H9 (cell line): Measurements from ENCODE around the gene NYAP2. TPM values are rescaled to one million over a fixed set of nuclear protein-coding genes. Genes with fewer than 3 reads are reported as not detected.

Source experiments
- DNase-seq: peaks from one replicate; pipeline ENCODE4 v3.0.0-alpha.2; 2017
- H2AFZ ChIP-seq: one replicate; pipeline ENCODE4 v1.6.1; 2013; ENCODE audit warnings: mild to moderate bottlenecking, low read length, control low read depth, moderate library complexity
- H2AK5ac ChIP-seq: 2 replicates; pipeline ENCODE4 v1.6.1; 2013; ENCODE audit warnings: low read length, control low read depth, mixed read lengths; ENCODE audit not compliant: insufficient read length
- H2BK120ac ChIP-seq: one replicate; pipeline ENCODE4 v1.6.1; 2013; ENCODE audit warnings: low read depth, mild to moderate bottlenecking, low read length, control low read depth, inconsistent platforms; ENCODE audit not compliant: poor library complexity, severe bottlenecking
- H2BK12ac ChIP-seq: 2 replicates; pipeline ENCODE4 v1.6.1; 2013; ENCODE audit warnings: low read length, control low read depth, mixed read lengths, low read depth; ENCODE audit not compliant: insufficient read length
- H2BK15ac ChIP-seq: 2 replicates; pipeline ENCODE4 v1.6.1; 2013; ENCODE audit warnings: low read depth, low read length, control low read depth
- H2BK20ac ChIP-seq: one replicate; pipeline ENCODE4 v1.6.1; 2013; ENCODE audit warnings: low read depth, mild to moderate bottlenecking, low read length, control low read depth, inconsistent platforms; ENCODE audit not compliant: poor library complexity, severe bottlenecking
- H2BK5ac ChIP-seq: 2 replicates; pipeline ENCODE4 v1.6.1; 2013; ENCODE audit warnings: low read length, control low read depth, mixed read lengths; ENCODE audit not compliant: insufficient read length
- H3K14ac ChIP-seq: 2 replicates; pipeline ENCODE4 v1.6.1; 2013; ENCODE audit warnings: low read length, control low read depth; ENCODE audit not compliant: insufficient read depth
- H3K18ac ChIP-seq: 2 replicates; pipeline ENCODE4 v1.6.1; 2013; ENCODE audit warnings: low read depth, mild to moderate bottlenecking, mixed read lengths, low read length, control low read depth; ENCODE audit not compliant: insufficient read length
- H3K23ac ChIP-seq: 2 replicates; pipeline ENCODE4 v1.6.1; 2013; ENCODE audit warnings: low read length, control low read depth, mixed read lengths, low read depth; ENCODE audit not compliant: insufficient read length
- H3K23me2 ChIP-seq: 2 replicates; pipeline ENCODE4 v1.6.1; 2013; ENCODE audit warnings: low read depth, mild to moderate bottlenecking, mixed read lengths, low read length, control low read depth; ENCODE audit not compliant: insufficient read length, poor library complexity, severe bottlenecking
- H3K27ac ChIP-seq: 2 replicates; pipeline ENCODE4 v1.5.1; 2013; ENCODE audit warnings: low read length, control low read depth, mixed read lengths, low read depth; ENCODE audit not compliant: insufficient read length
- H3K27me3 ChIP-seq: 2 replicates; pipeline ENCODE4 v1.6.1; 2013; ENCODE audit warnings: low read length, control low read depth, inconsistent platforms; ENCODE audit not compliant: insufficient read depth
- H3K4ac ChIP-seq: 2 replicates; pipeline ENCODE4 v1.6.1; 2013; ENCODE audit warnings: low read depth, mild to moderate bottlenecking, control low read depth, inconsistent platforms, low read length, moderate library complexity
- H3K4me1 ChIP-seq: 2 replicates; pipeline ENCODE4 v1.6.1; 2013; ENCODE audit warnings: low read length, control low read depth, inconsistent platforms; ENCODE audit not compliant: insufficient read depth
- H3K4me2 ChIP-seq: 2 replicates; pipeline ENCODE4 v1.6.1; 2013; ENCODE audit warnings: low read length, control low read depth, mixed read lengths; ENCODE audit not compliant: insufficient read length, insufficient read depth
- H3K56ac ChIP-seq: 2 replicates; pipeline ENCODE4 v1.6.1; 2013; ENCODE audit warnings: low read depth, mild to moderate bottlenecking, mixed read lengths, low read length, control low read depth; ENCODE audit not compliant: insufficient read length
- H3K79me1 ChIP-seq: 2 replicates; pipeline ENCODE4 v1.6.1; 2013; ENCODE audit warnings: low read depth, mild to moderate bottlenecking, moderate library complexity, low read length, control low read depth, inconsistent platforms; ENCODE audit not compliant: insufficient read depth, poor library complexity, severe bottlenecking
- H3K79me2 ChIP-seq: 2 replicates; pipeline ENCODE4 v1.6.1; 2013; ENCODE audit warnings: low read length, control low read depth, inconsistent platforms; ENCODE audit not compliant: insufficient read depth
- H3K9ac ChIP-seq: 2 replicates; pipeline ENCODE4 v1.6.1; 2013; ENCODE audit warnings: low read length, control low read depth, mixed read lengths; ENCODE audit not compliant: insufficient read length; ENCODE audit errors: extremely low read depth
- H3K9me3 ChIP-seq: one replicate; pipeline ENCODE4 v1.6.1; 2013; ENCODE audit warnings: low read depth, low read length, inconsistent platforms; ENCODE audit not compliant: control insufficient read depth
- H3T11ph ChIP-seq: one replicate; pipeline ENCODE4 v1.6.1; 2013; ENCODE audit warnings: mild to moderate bottlenecking, low read length, control low read depth, inconsistent platforms
- H4K20me1 ChIP-seq: one replicate; pipeline ENCODE4 v1.6.1; 2013; ENCODE audit not compliant: control insufficient read depth, insufficient read length, insufficient read depth
- H4K5ac ChIP-seq: 2 replicates; pipeline ENCODE4 v1.6.1; 2013; ENCODE audit warnings: low read depth, mild to moderate bottlenecking, mixed read lengths, low read length, control low read depth; ENCODE audit not compliant: insufficient read length
- H4K8ac ChIP-seq: replicated peaks from 2 replicates; pipeline ENCODE4 v1.6.1; 2013; ENCODE audit warnings: low read length, control low read depth, mixed read lengths, low read depth; ENCODE audit not compliant: insufficient read length
- H4K91ac ChIP-seq: 2 replicates; pipeline ENCODE4 v1.6.1; 2013; ENCODE audit warnings: low read depth, mild to moderate bottlenecking, moderate library complexity, mixed read lengths, low read length, control low read depth; ENCODE audit not compliant: insufficient read length
- H3K27ac Mint-ChIP-seq, 3 experiments: 2 replicates in 2 of 3; 3 replicates in 1 of 3; pipeline ENCODE4 v1.8.0; 2020 to 2021; ENCODE audit warnings: mixed read lengths in 3 of 3, mild to moderate bottlenecking in 1 of 3, moderate library complexity in 1 of 3
- H3K27me3 Mint-ChIP-seq: 2 replicates; pipeline ENCODE4 v1.8.0; 2021; ENCODE audit warnings: low read depth, mild to moderate bottlenecking, moderate library complexity, mixed read lengths
- H3K36me3 Mint-ChIP-seq, 3 experiments: 2 replicates in 2 of 3; 3 replicates in 1 of 3; pipeline ENCODE4 v1.8.0; 2020 to 2021; ENCODE audit warnings: low read depth in 3 of 3, mixed read lengths in 3 of 3; ENCODE audit not compliant: insufficient read depth in 1 of 3
- H3K4me1 Mint-ChIP-seq, 2 experiments: 2 replicates each; pipeline ENCODE4 v1.8.0; 2020; ENCODE audit warnings: mixed read lengths in 2 of 2
- H3K4me3 Mint-ChIP-seq, 2 experiments: 2 replicates in 1 of 2; 3 replicates in 1 of 2; pipeline ENCODE4 v1.8.0; 2020 to 2021; ENCODE audit warnings: mild to moderate bottlenecking in 2 of 2, mixed read lengths in 2 of 2, moderate library complexity in 1 of 2
- H3K9me3 Mint-ChIP-seq, 2 experiments: 2 replicates in 1 of 2; 3 replicates in 1 of 2; pipeline ENCODE4 v1.8.0; 2020; ENCODE audit warnings: mild to moderate bottlenecking in 2 of 2, mixed read lengths in 2 of 2, moderate library complexity in 1 of 2
- CTCF ChIP-seq: fragments of 200-600 bp; sonication (generic); conservative IDR thresholded peaks from 3 replicates; pipeline ENCODE4 v1.8.0; 2021; ENCODE audit warnings: antibody characterized with exemption, mild to moderate bottlenecking
- WGBS: extraction: QIAGEN DNeasy Blood & Tissue Kit; methylation state at CpG from one replicate; pipeline ENCODE4 v1.1.7; 2013; ENCODE audit warnings: missing lambda C conversion rate, low lambda C conversion rate, mixed read lengths; ENCODE audit not compliant: insufficient read length; ENCODE audit errors: extremely low coverage; 5-methylcytosine and 5-hydroxymethylcytosine counted together
- total RNA-seq: library from RNA; stranded (reverse); gene quantifications from 2 replicates; pipeline ENCODE4 v1.2.1, GENCODE V29; 2021

NYAP2 gene
- total RNA-seq, 1 experiment from 2014 or later, result not detected

GRCh38 chr2:225413786-225414185 lies 14.3 kb downstream of the NYAP2 start:
- Histone ChIP-seq H3K79me1 (no peaks in the 10 kb centered on the region), H3K9ac (no peak overlapping the region), H3K4ac (no peak overlapping the region), H2BK5ac (no peak overlapping the region), H4K20me1 (no peaks in the 10 kb centered on the region), H3K9me3 (no peaks in the 10 kb centered on the region), H3K18ac (no peak overlapping the region), H3K27ac (no peak overlapping the region), H4K5ac (no peak overlapping the region), H3T11ph (no peak overlapping the region), H2BK20ac (no peak overlapping the region), H3K23ac (no peak overlapping the region), H3K27me3 (no peaks in the 10 kb centered on the region), H2AFZ (no peak overlapping the region), H3K14ac (no peak overlapping the region), H3K79me2 (no peaks in the 10 kb centered on the region), H3K56ac (no peak overlapping the region), H2BK120ac (no peak overlapping the region), H4K8ac (no peak overlapping the region), H3K4me2 (no peak overlapping the region), H4K91ac (no peak overlapping the region), H3K4me1 (peaks cover 6% of the 10 kb centered on the region; the same call in 1 of the 2 replicates), H3K23me2 (no peaks in the 10 kb centered on the region), H2BK12ac (no peak overlapping the region), H2AK5ac (no peak overlapping the region), H2BK15ac (no peak overlapping the region)
- DNase-seq, result no peak
- Mint-ChIP-seq H3K27ac (no peak overlapping the region), H3K36me3 (no peaks in the 10 kb centered on the region; a peak in 1 of 7 replicates), H3K4me3 (no peak overlapping the region), H3K9me3 (no peaks in the 10 kb centered on the region), H3K4me1 (peaks cover 4 to 5% of the 10 kb centered on the region in 2 experiments), H3K27me3 (no peaks in the 10 kb centered on the region)
- WGBS, result no CpG with 5 or more reads among the region's 2 CpGs
- TF ChIP-seq CTCF, result no peak
